ENCODE data around the gene MTARC1.

Gene MTARC1

DNA sequence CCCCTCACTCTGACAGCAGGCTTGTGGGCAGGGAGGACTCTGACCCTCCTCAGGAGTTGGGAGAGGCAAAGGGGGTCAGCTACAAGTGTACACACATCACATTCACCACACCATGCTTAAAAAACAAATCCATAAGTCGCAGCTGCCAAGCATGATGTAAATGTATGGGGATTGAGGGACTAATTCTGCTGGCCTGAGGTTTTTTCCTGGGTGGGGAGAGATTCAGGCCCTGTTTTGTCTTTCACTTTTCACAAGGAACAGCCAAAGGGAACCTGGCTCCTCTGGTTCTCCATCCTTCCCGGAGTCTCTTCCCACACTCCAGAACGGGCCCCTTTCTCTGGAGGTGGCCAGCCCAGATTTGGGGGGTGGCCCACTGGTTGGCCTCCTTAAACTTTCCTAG, 39.9 kb upstream of the MTARC1 start:
- Histone ChIP-seq H3K27me3 (ENCODE audit: insufficient read depth, low read depth) (no peaks in the 10 kb centered on the region), H3K27ac (no peak overlapping the region), H3K4me1 (ENCODE audit: low read depth, poor library complexity, severe bottlenecking) (no peaks in the 10 kb centered on the region), H3K9ac (no peak overlapping the region), H4K20me1 (ENCODE audit: insufficient read depth) (no peaks in the 10 kb centered on the region), H3K36me3 (ENCODE audit: insufficient read depth) (no peaks in the 10 kb centered on the region), H3K4me2 (no peak overlapping the region), H2AFZ (ENCODE audit: low read depth) (no peak overlapping the region), H3K4me3 (IDR thresholded peaks at IDR 0.05; ENCODE audit: insufficient read depth, low read depth, low read length) (no peak overlapping the region), H3K79me2 (ENCODE audit: insufficient read depth, low read depth) (no peaks in the 10 kb centered on the region)
- TF ChIP-seq CTCF (conservative IDR thresholded peaks at IDR 0.05; ENCODE audit: low read depth, low read length) = no peak

DNA sequence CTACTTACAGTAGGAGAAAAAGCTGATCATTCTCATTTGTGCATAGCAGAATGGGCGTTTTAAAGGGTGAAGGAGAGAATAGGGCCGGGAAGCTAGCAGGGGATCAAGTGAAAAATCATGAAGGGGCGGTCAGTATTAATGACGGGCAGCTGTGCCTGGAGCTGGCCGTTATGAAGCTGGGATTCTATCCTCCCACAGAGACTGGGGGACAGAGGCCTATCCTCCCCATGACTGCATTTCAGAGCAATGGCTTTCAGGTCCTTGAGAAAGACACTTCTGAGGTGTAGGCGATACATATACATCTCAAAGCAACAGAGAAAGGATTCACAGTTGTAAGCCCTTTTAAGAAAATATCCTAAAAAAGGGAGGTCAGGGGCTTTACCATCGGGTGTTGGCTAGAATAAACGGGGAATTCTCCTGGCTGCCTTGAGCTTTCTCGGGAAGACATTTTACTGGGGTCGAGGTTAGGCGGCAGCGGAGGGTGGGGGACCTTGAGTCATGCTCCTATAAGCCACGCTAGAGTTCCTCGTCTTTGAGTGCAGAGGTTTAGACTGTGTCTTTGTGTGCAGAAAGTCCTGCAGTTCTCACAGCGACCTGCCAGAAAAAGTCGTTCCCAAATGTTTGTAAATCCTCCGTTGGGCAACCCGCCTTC, 39.1 kb upstream of the MTARC1 start:
- H2AFZ ChIP-seq (ENCODE audit: low read depth) = no peak overlapping the region
- no peak overlapping the region for H3K27ac ChIP-seq
- TF ChIP-seq CTCF (conservative IDR thresholded peaks at IDR 0.05; ENCODE audit: low read depth, low read length) = no peak
- H4K20me1 ChIP-seq (ENCODE audit: insufficient read depth) = no peaks in the 10 kb centered on the region
- no peak overlapping the region for H3K9ac ChIP-seq
- no peaks in the 10 kb centered on the region for H3K36me3 ChIP-seq (ENCODE audit: insufficient read depth)
- H3K79me2 ChIP-seq (ENCODE audit: insufficient read depth, low read depth) = no peaks in the 10 kb centered on the region
- H3K4me1 ChIP-seq (ENCODE audit: low read depth, poor library complexity, severe bottlenecking) = no peaks in the 10 kb centered on the region
- no peaks in the 10 kb centered on the region for H3K27me3 ChIP-seq (ENCODE audit: insufficient read depth, low read depth)
- no peak overlapping the region for H3K4me3 ChIP-seq (IDR thresholded peaks at IDR 0.05; ENCODE audit: insufficient read depth, low read depth, low read length)
- no peak overlapping the region for H3K4me2 ChIP-seq

DNA sequence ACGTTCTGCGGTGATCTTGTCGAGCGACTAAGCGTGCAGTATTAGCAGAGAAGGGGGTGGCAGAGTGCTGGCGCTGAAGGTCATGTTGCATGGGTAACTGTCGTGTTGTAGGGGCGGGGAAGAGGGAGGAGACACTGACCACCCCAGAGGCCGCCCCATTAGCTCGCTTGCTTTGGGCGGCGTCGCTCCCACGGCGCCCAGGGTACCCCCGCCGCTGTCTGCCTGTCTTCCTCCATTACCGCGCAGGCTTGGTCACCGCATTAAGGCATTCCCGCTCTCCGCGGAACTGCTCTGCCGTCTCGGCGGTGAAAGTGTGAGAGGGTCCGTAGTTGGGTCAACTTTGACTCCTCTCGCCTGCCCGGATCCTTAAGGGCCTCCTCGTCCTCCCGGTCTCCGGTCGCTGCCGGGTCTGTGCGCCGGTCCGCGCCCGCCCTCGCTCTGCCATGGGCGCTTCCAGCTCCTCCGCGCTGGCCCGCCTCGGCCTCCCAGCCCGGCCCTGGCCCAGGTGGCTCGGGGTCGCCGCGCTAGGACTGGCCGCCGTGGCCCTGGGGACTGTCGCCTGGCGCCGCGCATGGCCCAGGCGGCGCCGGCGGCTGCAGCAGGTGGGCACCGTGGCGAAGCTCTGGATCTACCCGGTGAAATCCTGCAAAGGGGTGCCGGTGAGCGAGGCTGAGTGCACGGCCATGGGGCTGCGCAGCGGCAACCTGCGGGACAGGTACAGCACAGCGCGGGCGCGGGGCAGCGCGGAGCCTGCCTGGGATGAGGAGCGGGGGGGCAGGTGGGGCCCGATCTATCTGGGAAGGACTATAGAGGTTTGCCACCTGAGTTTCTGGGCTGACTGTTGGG, 38.4 kb upstream of the MTARC1 start, which contains the start of gene MTARC2:
TSS of gene MTARC2 (plus strand) at position 234 of the 846 bp plus-strand sequence. CDS start at position 444, 210 bp downstream.
- H2AFZ ChIP-seq (ENCODE audit: low read depth) = no peak within 1 kb of the TSS
- no peak within 1 kb of the TSS for H3K27ac ChIP-seq
- H3K4me3 ChIP-seq (IDR thresholded peaks at IDR 0.05; ENCODE audit: insufficient read depth, low read depth, low read length) = no peak within 1 kb of the TSS
- H4K20me1 ChIP-seq (ENCODE audit: insufficient read depth) = no peaks in the 10 kb centered on the region
- no peaks in the 10 kb centered on the region for H3K4me1 ChIP-seq (ENCODE audit: low read depth, poor library complexity, severe bottlenecking)
- no peaks in the 10 kb centered on the region for H3K36me3 ChIP-seq (ENCODE audit: insufficient read depth)
- TF ChIP-seq CTCF (conservative IDR thresholded peaks at IDR 0.05; ENCODE audit: low read depth, low read length) = no peak
- no peaks in the 10 kb centered on the region for H3K27me3 ChIP-seq (ENCODE audit: insufficient read depth, low read depth)
- no peak within 1 kb of the TSS for H3K4me2 ChIP-seq
- H3K79me2 ChIP-seq (ENCODE audit: insufficient read depth, low read depth) = no peaks in the 10 kb centered on the region
- H3K9ac ChIP-seq = no peak within 1 kb of the TSS

DNA sequence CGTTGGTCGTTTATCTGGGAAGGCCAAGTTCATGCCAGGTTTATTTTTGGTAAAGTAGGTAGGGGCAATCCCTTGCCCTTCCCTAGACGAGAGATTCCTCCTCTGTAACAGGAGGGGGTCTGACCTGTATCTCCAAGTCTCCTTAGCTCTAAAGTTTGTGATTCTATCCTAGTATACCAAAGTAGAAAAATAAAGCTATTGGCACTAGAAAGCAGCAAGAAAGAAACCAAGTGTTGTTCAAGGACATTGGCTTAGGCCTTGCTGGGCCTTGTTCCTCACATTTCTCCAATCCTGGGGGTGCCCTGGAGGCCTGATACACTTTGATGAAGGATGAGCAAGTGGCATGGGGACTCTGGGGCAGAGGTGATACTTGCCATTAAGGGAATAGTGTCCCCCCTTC, 37.8 kb upstream of the MTARC1 start:
- Histone ChIP-seq H2AFZ (ENCODE audit: low read depth) (no peak overlapping the region), H3K9ac (no peak overlapping the region), H4K20me1 (ENCODE audit: insufficient read depth) (no peaks in the 10 kb centered on the region), H3K4me2 (no peak overlapping the region), H3K4me3 (IDR thresholded peaks at IDR 0.05; ENCODE audit: insufficient read depth, low read depth, low read length) (no peak overlapping the region), H3K27me3 (ENCODE audit: insufficient read depth, low read depth) (no peaks in the 10 kb centered on the region), H3K79me2 (ENCODE audit: insufficient read depth, low read depth) (no peaks in the 10 kb centered on the region), H3K4me1 (ENCODE audit: low read depth, poor library complexity, severe bottlenecking) (no peaks in the 10 kb centered on the region), H3K36me3 (ENCODE audit: insufficient read depth) (no peaks in the 10 kb centered on the region), H3K27ac (no peak overlapping the region)
- no peak for TF ChIP-seq CTCF (conservative IDR thresholded peaks at IDR 0.05; ENCODE audit: low read depth, low read length)
